GM12891 (cell line): ENCODE results near the gene UNC5C.

Source experiments
- POLR2A ChIP-seq: IDR thresholded peaks from 2 replicates; pipeline ENCODE4 v1.6.1; 2011; ENCODE audit warnings: low read depth, low read length, control low read depth
- POLR2AphosphoS5 ChIP-seq: IDR thresholded peaks from 2 replicates; pipeline ENCODE4 v1.6.1; 2011; ENCODE audit warnings: low read depth, low read length, control low read depth
- TAF1 ChIP-seq: IDR thresholded peaks from 2 replicates; pipeline ENCODE4 v1.6.1; 2011; ENCODE audit warnings: low read depth, low read length, control low read depth

GRCh38 chr4:95314573-95314972, 234.2 kb downstream of the UNC5C start:
- no peak for TF ChIP-seq POLR2AphosphoS5
- no peak for TF ChIP-seq POLR2A
- no peak for TF ChIP-seq TAF1
